ENCODE measurements around the gene OR52A1.
"Not testable (repeated sequence)": the region's sequence is repeated elsewhere in the genome, so short reads cannot be mapped to it uniquely, and the experiment has no call there.

OR52A1 gene

DNA sequence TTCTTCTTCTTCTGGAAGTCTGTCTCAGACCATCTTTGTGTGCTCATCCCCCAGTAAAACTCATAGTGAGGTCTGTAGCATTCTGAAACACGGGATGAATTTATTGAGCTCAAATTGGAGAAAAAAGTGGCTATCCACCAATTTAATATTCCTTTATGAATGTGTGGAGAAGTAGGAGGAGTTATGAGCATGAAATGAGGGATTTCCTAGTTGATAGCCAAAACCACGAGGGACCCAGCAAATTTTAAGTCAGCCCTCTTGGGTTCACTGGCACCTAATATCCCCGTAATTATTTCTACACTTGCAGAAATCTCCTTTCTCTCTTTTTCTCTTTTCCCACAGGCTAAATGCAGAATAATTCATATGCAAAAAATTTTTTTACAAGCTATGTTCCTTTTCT is at the start of gene OR52A1:
Gene OR52A1, minus strand, starts transcription at position 101 of the 400 bp plus-strand sequence. CDS start 2,388 bp downstream, outside the sequence.
- DNase-seq, result no peak

DNA sequence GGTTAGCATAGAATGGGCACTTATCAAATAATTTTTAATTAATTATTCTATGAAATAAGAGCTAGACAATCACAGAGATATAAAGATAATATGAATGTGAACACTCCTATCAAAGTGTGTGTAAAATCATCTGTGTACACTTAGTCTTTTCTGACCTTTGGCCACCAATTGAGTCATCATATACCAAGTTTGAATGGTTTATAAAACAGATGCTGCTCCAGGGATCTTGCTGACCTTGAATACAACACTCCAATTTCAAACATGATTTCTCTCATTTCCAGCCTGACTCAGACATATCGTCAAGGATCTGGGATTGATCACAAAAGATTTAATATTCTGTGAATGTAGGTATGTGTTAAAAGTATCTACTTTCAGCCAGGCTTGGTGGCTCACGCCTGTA is 48.8 kb upstream of the OR52A1 start:
- no peak for DNase-seq

DNA sequence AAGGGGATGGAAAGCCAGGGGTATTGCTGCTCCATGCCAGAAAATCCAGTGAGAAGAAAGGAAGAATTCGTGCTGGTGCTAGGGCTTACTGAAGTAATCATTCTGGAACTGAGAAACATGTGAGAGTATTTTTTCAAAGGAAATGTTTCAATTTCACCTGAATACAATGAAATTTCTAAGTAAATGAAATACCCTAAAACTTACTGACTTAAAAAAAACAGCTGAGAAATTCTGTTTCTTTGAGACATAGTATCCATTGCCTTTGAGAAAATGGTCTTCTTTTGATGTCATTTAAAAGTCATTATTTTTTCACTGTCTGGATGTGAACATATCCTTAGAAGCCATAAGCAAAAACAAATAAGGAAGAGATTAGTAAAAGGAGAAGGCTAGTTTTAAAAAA is 46.0 kb upstream of the OR52A1 start, which contains the start of gene OR51V1:
Gene OR51V1, minus strand, starts transcription at position 101 of the 400 bp plus-strand sequence. Its CDS starts 0 bp downstream, at position 101.
- no peak for DNase-seq

DNA sequence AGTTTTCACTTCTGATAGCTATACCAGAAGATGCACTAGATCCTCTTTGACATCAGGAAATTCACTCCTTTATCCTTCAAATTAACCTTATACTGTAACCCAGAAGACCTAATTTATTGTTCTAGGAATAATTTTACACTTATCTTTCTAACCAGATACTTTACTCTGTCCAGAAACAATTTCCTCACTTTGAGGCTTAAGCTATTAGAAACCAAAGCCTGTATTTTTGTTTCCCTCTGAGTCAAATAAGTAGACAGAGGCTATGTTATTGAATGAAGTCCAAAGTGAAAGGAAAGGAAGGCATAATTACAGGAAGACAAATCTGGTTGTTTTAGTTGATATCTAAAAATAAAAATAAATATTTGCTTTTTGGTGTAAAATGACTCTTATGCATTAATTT is 43.7 kb upstream of the OR52A1 start:
- no peak for DNase-seq

DNA sequence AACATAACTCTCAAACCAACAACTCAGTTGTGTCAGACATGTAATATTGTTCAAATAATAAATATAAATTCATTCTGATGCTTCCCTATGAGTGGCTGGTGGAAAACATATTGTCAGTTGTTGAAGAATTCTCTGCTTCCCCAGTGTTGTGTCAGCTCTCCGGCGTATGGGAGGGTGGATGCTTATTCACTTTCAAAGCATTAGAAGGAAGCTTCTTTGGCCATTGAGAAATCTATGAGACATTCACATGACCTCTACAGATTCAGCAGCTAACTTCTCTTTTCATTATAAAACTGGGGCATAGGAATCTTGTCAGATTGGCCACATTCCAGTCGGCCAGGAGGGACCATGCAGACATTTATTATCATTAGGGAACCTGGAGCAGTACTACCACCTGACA is 43.0 kb upstream of the OR52A1 start:
- DNase-seq, result no peak

DNA sequence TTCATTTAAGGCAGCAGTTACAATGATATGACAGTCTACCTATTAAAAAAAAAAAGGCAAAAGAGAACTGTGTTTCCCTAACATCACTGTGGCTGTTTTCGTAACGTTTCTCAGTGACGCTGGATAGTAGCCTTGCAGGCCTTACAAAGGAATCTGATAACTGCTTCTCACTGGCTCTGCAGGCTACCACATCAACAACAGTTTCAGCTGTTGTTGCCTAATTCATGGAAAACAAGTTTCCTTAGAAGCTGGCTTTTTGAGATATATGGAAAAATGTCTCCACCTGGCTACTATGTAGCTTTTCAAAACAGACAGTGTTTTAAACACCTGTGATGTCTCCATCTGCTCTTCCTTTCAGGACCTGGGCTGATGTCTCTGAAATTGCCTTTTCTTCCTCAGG is 42.2 kb upstream of the OR52A1 start:
- DNase-seq, result no peak

DNA sequence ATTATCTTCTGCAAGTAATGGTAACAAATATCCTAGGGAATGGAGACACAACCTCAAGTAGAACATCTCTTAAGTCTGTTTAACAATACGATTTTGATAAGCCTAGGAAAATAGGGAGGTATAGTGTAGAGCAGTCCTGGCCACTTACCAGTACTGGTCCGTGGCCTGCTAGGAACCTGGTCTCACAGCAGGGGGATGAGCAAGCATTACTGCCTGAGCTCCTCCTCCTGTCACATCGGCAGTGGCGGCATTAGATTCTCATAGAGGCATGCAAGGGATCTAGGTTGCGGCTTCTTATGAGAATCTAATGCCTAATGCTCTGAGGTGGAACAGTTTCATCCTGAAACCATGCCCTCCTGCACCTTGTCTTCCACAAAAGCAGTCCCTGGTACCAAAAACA is 41.5 kb upstream of the OR52A1 start:
- no peak for DNase-seq

DNA sequence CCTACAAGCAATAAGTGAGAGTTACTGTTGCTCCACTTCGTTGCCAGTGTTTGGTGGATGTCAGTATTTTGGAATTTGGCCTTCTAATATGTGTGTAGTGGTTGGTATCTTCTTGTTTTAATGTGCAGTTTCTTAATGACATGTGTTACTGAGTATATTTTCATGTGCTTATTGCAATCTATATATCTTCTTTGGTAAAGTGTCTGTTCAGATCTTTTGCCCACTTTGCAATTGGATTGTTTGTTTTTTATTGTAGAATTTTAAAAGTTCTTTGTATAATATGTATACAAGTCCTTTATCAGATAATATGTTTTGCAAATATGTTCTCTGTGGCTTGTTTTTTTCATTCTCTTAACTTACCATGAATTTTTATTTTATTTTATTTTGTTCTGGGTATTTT is 38.2 kb upstream of the OR52A1 start:
- DNase-seq, result no peak

DNA sequence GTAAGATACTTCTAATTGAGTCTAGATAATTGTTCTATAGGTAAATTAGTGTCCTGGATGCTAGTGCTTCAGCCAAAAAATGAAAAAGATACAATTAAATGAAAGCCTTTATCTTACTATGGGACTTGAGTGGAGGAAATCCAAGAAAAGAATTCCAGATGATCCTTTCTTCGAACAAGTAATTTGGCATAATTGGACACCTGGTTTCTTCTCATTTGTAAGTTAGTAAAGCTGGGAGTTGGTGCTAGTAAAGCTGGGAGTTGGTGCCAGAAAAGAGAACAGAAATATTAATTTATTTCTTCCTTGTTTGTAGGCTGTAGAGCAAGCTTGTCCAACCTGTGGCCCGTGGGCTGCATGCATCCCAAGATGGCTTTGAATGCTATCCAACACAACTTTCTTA is 33.6 kb upstream of the OR52A1 start:
- DNase-seq, result no peak

DNA sequence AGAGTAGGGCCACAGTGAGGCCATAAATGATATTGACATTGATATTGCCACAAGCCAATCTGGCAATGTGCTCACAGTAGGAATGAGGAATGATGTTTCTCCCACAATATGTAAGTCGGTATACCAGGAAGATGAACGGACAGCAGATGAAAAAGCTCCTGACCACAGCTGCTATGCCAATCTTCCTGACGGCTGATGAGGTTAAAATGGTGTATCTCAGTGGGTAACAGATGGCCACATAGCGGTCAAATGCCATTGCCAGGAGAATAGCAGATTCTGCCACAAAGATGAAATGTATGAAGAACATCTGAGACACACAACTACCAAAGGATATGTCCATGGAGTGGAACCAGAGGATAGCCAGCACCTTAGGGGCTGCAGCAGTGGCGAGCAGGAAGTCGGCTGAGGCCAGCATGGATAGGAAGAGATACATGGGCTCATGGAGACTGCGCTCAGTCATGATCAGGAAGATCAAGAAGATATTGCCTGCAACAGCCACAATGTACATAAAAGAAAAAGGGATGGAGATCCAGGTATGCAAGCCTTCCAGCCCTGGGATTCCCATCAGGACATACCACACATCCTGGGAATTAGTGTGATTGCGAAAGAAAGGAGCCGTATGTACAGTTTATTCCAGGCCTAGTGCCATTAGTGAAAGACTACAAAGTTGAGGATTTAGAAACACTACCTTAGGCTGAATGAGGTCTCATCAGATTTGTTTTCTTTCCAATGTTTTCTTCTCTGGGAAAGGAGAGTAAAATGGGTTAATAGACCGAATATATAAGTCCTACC is 23.7 kb upstream of the OR52A1 start:
- DNase-seq, result no peak

DNA sequence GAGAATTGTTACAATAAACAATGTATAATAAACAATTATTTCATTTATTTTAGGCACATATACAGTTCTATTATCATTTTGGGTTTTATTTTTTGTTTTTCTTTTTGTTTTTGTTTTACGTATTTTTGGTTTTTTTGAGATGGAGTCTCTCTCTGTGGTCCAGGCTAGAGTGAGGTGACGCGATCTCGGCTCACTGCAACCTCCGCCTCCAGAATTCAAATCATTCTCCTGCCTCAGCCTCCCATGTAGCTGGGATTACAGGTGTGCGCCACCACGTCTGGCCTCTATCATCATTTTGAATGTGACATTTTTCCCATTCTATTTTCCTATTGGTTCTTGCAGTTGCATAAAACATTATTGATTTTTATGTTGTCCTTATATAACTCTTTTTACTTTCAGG is 20.4 kb upstream of the OR52A1 start:
- DNase-seq, result no peak

DNA sequence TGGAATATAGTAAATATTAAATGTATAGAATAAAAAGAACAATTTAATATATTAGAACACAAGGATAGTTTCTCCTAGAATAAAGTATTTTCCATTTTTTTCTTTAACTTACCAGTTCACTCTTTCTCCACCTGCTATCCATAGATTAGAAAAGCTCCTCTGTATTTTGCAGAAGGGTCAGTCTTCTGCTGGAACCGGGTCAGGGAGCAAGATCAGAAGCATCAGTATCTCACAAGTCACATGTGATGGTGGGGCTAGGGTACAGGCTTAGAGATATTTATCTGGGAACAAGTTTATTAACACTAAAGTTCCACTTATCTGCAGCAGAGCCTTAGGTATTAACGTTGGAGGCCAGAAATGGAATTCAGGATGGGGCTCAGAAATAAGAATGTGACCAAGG is 17.3 kb upstream of the OR52A1 start:
- DNase-seq, result no peak

DNA sequence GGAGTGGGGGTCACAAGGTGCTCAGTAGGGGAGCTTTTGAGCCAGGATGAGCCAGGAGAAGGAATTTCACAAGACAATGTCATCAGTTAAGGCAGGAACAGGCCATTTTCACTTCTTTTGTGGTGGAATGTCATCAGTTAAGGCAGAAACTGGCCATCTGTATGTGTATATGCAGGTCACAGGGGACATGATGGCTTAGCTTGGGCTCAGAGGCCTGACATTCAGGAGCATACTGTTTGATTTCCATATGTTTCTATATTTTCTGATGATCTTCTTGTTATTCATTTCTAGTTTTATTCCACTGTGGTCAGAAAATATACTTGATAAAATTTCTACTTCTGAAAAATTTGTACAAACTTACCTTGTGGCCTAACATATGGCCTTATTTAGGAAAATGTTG is 11.3 kb upstream of the OR52A1 start:
- not testable (repeated sequence) for DNase-seq

DNA sequence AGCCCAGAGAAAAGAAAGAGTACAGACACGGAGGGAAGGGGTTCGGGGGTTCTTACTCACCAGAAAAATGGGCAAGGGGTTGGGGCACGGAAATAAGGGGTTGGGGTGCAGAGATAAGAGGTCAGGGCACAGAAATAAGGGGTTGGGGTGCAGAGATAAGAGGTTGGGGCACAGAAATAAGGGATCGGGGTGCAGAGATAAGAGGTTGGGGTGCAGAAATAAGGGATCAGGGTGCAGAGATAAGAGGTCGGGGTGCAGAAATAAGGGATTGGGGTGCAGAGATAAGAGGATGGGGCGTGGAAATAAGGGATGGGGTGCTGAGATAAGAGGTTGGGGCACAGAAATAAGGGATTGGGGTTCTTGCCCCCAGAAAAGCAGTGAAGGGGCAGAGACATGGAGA is 10.2 kb upstream of the OR52A1 start:
- not testable (repeated sequence) for DNase-seq

DNA sequence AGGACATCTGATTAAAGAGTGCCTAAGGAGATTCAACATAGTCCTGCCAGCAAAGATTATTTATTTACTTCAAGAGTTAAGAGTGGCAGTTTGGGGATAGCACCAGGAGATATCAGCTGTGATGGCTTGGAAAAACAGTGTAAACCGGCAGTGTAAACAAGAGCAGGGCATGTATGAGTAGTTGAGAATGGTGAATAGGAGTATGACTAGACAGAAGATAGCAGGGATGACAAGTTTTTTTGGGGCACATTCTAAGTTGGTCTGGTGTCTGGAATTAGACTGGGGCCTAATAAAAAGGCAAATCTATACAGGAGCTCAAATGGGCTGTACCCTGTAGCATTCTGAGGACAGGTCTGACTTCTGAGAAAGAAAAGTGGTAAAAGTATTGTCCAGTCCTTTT is 6.5 kb upstream of the OR52A1 start:
- not testable (repeated sequence) for DNase-seq

DNA sequence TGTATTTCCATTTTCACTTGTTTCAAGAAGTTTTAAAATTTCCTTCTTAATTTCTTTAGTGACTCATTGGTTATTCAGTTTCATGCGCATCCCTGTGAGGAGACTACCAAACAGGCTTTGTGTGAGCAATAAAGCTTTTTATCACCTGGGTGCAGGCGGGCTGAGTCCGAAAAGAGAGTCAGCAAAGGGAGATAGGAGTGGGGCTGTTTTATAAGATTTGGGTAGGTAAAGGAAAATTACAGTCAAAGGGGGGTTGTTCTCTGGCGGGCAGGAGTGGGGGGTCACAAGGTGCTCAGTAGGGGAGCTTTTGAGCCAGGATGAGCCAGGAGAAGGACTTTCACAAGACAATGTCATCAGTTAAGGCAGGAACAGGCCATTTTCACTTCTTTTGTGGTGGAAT is 5.7 kb upstream of the OR52A1 start:
- DNase-seq, result not testable (repeated sequence)

DNA sequence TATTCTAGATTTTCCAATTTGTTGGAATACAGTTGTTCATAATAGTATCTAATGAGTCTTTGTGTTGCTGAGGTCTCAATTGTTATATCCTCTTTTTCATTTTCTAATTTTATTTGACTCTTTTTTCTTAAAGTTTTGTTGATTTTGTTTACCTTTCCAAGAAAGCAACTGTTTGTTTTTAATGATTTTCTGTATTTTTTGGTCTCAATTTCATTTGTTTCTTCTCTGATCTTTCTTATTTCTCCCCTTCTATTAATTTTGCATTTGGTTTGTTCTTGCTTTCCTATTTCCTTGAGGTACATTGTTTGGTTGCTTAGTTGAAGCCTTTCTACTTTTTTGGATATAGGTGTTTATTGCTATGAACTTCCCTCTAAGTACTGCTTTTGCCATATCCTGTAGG is 5.2 kb upstream of the OR52A1 start:
- DNase-seq, result no peak

DNA sequence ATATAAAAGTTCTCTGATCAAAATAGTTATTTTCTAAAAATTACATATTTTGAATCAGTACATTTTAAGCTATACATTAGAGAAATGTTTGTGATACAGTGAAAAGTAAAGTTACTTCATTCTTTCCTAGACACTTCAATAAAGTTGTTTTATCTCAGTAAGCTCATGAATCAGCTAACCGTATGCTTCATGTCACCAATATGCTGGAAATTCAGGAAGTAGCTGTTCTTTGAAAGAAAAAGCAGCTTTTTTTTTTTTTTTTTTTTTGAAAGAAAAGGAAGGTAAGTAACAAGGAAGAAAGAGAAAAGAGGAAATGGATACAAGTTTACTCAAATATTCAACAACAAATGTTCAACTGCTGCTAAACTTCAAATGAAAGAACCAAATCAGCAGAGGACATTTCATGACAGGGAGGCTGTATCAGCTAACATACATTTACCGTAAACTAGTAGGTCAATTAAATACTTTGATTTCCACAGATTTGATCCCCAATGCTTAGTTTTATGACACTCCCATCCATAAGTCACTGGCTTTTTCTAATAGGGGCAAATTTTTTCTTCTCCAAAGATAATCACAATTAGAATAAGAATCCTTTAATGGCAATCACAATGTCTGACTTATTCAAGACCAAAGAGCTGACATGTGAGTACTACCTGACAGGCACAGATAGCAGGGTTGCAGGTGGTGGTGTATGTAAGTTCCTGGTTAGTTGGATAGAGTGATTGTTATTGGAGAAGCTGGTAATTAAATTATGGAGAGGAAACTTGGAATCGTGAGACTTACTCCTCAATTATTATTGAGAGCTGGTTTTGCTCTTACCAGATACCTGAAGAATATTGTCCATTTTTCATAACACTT is 754 bp downstream of the OR52A1 start:
- no peak for DNase-seq

DNA sequence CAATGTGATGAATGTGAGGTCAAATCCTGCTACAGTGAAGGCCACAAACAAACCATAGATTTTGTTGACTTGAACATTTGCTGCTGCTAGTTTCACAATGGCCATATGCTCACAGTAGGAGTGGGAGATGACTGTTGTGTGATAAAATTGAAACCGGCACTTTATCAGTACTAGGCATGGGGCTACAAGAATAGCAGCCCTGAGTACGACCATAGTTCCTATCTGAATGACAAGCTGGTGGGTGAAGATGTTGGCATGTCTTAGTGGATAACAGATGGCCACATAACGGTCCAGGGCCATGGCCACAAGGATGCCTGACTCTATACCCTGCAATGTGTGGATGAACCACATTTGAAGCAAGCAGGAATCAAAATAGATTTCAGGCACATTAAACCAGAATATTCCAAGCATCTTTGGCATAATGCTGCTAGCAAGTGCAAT is 2.8 kb downstream of the OR52A1 start:
- DNase-seq, result no peak

DNA sequence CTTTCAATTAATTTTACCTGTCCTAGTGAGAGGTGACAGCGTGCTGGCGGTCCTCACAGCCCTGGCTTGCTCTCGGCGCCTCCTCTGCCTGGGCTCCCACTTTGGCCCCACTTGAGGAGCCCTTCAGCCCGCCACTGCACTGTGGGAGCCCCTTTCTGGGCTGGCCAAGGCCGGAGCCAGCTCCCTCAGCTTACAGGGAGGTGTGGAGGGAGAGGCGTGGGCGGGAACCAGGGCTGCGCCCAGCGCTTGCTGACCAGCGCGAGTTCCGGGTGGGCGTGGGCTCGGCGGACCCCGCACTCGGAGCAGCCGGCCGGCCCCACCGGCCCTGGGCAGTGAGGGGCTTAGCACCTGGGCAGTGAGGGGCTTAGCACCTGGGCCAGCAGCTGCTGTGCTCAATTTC is 10.4 kb downstream of the OR52A1 start:
- not testable (repeated sequence) for DNase-seq

DNA sequence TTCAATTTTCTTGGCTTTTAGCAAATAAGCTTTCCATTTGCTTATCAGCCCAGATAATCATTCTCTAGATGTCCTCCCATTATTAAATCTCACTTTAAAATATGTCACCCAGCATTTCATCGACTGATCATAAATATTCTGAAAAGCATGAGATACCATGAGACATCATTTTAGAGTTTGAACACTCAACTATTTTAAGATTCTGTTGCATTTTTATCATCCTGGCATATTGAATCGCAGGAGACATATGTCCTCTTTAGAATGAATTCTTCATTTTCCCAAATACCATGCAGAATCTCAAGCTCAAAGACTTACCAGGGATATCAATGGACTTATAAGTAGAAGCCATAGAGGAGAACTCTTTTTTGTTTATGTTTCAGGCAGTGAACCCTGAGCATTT is 16.6 kb downstream of the OR52A1 start, which contains the start of gene OR52A5:
Gene OR52A5, minus strand, starts transcription at position 361 of the 400 bp plus-strand sequence. CDS start 5,714 bp downstream, outside the sequence.
- DNase-seq, result no peak

DNA sequence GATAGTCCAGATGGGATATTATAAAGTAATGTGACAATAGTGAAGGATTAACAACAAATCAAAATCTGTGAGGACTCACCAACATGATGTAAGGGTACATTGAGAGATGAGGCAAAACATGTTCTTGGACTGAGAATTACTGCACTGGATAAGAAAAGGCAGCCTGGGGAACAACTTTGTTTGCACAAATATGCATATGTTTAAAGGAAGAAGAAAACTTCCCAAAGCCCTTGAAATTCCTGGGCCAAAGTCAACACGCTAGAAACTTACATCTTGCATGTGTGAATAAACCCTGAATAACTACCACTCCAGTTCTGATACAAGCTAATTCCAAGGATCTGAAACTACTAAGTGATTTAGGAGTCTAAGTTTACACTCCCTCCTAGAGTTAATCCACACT is 17.5 kb downstream of the OR52A1 start:
- no peak for DNase-seq

DNA sequence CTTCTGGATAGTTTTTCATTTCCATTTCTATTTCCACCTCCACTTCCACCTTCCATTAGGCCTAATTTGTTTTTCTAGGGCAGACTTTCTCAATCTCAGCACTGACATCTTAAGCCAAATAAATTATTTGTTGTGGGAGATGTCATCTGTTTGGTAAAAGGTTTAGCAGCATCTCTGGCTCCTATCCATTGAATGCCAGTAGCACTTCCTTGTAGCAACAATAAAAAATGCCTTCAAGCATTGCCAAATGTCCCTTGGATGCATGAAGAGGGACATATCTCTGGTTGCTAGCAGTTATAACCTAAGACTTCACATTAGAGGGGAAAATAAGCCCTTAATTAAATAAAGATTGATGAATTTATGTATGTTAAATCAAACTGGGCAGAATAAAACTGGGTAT is 18.3 kb downstream of the OR52A1 start:
- no peak for DNase-seq

All from T1000 (cell line).